Gastroesophageal sphincter (tissue), 4 donors: ENCODE measurements around the gene NRAP. TPM values are rescaled to one million over a fixed set of nuclear protein-coding genes. Genes with fewer than 3 reads are reported as not detected.

Source experiments
- ATAC-seq: fragments of 150-250 bp; one replicate; pipeline ENCODE4 v1.9.1; 2016; ENCODE audit warnings: mild to moderate bottlenecking, moderate library complexity
- H3K27ac ChIP-seq, 4 donors: fragments of 200-600 bp; sonication (generic) in 3 of 4; 1 replicate in 3 of 4; 2 replicates in 1 of 4; pipeline ENCODE4 v1.5.1; 2016 to 2019
- H3K27me3 ChIP-seq: fragments of 200-600 bp; sonication (generic); one replicate; pipeline ENCODE4 v1.5.1; 2019
- H3K36me3 ChIP-seq, 2 donors: fragments of 200-600 bp; sonication (generic); one replicate each; pipeline ENCODE4 v1.5.1; 2019; ENCODE audit warnings: control low read depth in 1 of 2
- H3K4me1 ChIP-seq, 3 donors: fragments of 200-600 bp; sonication (generic); 1 replicate in 2 of 3; 2 replicates in 1 of 3; pipeline ENCODE4 v1.5.1; 2016 to 2019; ENCODE audit warnings: control low read depth in 2 of 3
- H3K4me3 ChIP-seq, 2 donors: fragments of 200-600 bp; sonication (generic); one replicate each; pipeline ENCODE4 v1.5.1; 2019; ENCODE audit warnings: mild to moderate bottlenecking in 1 of 2, moderate library complexity in 1 of 2
- H3K9me3 ChIP-seq, 3 donors: fragments of 200-600 bp; sonication (generic); one replicate each; pipeline ENCODE4 v1.5.1; 2017 to 2019; ENCODE audit warnings: control low read depth in 2 of 3
- EP300 ChIP-seq: sonication (generic); formaldehyde crosslinking; IDR thresholded peaks from one replicate; pipeline ENCODE4 v1.6.1; 2017; ENCODE audit warnings: antibody characterized with exemption, mild to moderate bottlenecking
- POLR2A ChIP-seq, 2 donors: fragments of 450-650 bp; IDR thresholded peaks; one replicate each; pipeline ENCODE4 v1.6.1; 2017; ENCODE audit warnings: antibody characterized with exemption in 2 of 2, mild to moderate bottlenecking in 2 of 2, moderate library complexity in 1 of 2
- POLR2AphosphoS5 ChIP-seq: sonication (generic); formaldehyde crosslinking; IDR thresholded peaks from one replicate; pipeline ENCODE4 v1.6.1; 2017; ENCODE audit warnings: antibody characterized with exemption
- WGBS, 2 donors: methylation state at CpG; one replicate each; pipeline ENCODE4 v1.1.5; 2018; ENCODE audit warnings: low coverage in 1 of 2; 5-methylcytosine and 5-hydroxymethylcytosine counted together
- total RNA-seq, 4 donors: library from RNA; depleted of rRNA; stranded (reverse); fragments of >200 nt; gene quantifications; one replicate each; pipeline ENCODE4 v1.1.0, GENCODE V29; 2016
- TF ChIP-seq, protein P1 (sequence below), 4 experiments: fragments of 200-600 bp in 2 of 4; fragments of 450-650 bp in 2 of 4; sonication (generic) in 1 of 4; IDR thresholded peaks; one replicate each; pipeline ENCODE4 v1.5.1; 2017 to 2019; ENCODE audit warnings: antibody characterized with exemption in 4 of 4, mild to moderate bottlenecking in 2 of 4, moderate library complexity in 2 of 4

NRAP gene
- total RNA-seq, 4 donors from 2014 or later: under 0.01 TPM; not detected in 3

DNA sequence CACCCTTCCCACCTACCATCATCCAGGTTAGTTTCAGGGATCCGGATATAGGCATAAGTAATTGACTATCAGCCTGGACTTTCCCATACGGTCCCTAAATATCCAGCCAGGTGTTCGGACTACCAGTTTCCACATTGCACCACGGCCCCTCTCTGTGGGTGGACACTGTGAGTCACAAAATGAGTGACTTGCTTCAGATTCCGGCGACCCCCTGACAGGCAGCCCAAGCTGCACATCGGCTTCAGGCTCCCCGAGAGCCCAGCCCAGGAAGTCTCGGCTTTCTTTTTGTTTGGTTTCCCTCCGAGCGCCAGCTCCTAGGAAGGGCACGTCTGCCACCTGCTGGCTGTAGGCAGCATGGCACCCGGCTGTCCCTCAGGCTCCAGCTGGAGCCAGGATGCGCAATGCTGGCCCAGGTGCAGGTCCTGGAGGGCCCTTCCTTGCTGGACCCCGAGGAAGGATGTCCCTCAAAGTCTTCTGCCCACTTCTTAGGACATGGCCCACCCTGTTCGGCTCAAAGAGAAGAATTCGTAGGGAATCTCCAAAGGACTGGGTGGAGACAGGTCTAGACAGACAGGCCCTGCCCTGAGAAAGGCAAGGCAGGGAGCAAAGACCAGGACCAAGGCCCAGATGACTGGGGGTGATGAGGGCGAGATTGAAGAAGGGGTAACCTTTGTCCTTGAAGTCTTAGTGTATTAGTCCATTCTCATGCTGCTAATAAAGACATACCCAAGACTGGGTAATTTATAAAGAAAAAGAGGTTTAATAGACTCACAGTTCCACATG is 100.3 kb downstream of the NRAP start:
- no peak for TF ChIP-seq EP300
- TF ChIP-seq, protein P1, sequence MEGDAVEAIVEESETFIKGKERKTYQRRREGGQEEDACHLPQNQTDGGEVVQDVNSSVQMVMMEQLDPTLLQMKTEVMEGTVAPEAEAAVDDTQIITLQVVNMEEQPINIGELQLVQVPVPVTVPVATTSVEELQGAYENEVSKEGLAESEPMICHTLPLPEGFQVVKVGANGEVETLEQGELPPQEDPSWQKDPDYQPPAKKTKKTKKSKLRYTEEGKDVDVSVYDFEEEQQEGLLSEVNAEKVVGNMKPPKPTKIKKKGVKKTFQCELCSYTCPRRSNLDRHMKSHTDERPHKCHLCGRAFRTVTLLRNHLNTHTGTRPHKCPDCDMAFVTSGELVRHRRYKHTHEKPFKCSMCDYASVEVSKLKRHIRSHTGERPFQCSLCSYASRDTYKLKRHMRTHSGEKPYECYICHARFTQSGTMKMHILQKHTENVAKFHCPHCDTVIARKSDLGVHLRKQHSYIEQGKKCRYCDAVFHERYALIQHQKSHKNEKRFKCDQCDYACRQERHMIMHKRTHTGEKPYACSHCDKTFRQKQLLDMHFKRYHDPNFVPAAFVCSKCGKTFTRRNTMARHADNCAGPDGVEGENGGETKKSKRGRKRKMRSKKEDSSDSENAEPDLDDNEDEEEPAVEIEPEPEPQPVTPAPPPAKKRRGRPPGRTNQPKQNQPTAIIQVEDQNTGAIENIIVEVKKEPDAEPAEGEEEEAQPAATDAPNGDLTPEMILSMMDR (IDR thresholded peaks at IDR 0.05): peak; percentile 89 to 99 (median 98)
- Histone ChIP-seq H3K4me1 (peaks cover 0 to 4% (median 0%) of the 10 kb centered on the region in 3 donors), H3K36me3 (no peaks in the 10 kb centered on the region), H3K27ac (no peak overlapping the region), H3K4me3 (peak overlapping the region; percentile 44 to 50), H3K9me3 (no peaks in the 10 kb centered on the region), H3K27me3 (peaks cover 12% of the 10 kb centered on the region)
- ATAC-seq: peak; percentile 81
- 12 to 19% methylated on average over 3 to 5 of the region's 18 CpGs for WGBS, 2 donors

DNA sequence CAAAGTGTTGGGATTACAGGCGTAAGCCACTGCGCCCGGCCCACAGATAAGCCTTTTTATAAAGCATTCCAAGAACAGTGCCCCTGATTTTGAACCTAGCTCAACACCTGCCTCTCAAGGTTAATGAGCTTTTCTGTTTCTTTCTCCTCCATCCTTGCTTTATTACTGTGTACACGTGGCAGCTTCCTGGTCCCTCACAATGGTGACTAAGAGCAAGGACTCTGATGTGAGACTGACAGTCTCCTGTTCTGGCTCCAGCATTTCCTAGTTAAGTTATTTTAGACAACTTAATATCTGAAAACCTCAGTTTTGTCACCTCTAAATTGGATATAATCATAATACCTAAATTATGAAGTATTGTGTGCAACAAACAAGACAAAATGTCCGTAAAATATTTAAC is 101.1 kb downstream of the NRAP start:
- 75 to 95% methylated on average over 2 to 5 of the region's 5 CpGs for WGBS, 2 donors
- no peak overlapping the region for H3K4me3 ChIP-seq
- peaks cover 0 to 9% (median 0%) of the 10 kb centered on the region in 3 donors for H3K4me1 ChIP-seq
- TF ChIP-seq EP300 (no peak), POLR2A (IDR thresholded peaks at IDR 0.05) (no peak), POLR2AphosphoS5 (no peak)
- TF ChIP-seq, protein P1 (IDR thresholded peaks at IDR 0.05): no peak
- ATAC-seq: no peak
- H3K27ac ChIP-seq: no peak overlapping the region
- no peaks in the 10 kb centered on the region for H3K9me3 ChIP-seq
- H3K27me3 ChIP-seq: peaks cover 17% of the 10 kb centered on the region
- no peaks in the 10 kb centered on the region for H3K36me3 ChIP-seq

- H3K4me3 ChIP-seq: no peak overlapping the region
- 49 to 60% methylated on average over 1 to 6 of the region's 6 CpGs for WGBS, 2 donors
- ATAC-seq: no peak
- H3K27me3 ChIP-seq: peaks cover 17% of the 10 kb centered on the region
- no peaks in the 10 kb centered on the region for H3K36me3 ChIP-seq
- peaks cover 0 to 15% (median 0%) of the 10 kb centered on the region in 3 donors for H3K4me1 ChIP-seq
- peak overlapping the region in 1 of 4 donors; percentile 34 for H3K27ac ChIP-seq
- no peaks in the 10 kb centered on the region for H3K9me3 ChIP-seq
- TF ChIP-seq POLR2AphosphoS5 (peak; percentile 39), EP300 (no peak)
These were observed 101.8 kb downstream of the NRAP start for GRCh38 chr10:113562069-113562468.

DNA sequence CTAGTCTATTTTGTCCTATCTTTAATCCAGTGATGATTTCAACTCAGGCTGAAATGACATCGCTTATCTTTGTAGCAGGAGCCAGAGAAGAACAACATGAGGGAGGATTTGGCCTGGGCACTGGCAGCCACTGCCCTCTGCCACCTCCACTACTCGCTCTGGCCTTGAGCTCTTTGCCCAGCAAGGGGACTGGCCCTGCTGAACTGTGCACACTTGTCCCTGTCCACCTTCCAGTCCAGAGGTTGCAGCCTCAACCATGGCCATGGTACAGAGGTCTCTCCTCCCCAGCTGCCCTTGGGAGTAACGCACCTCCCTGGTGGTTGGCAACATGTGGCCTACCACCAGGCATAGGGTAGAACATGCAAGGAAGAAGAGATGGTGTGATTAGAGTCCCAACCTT is 102.6 kb downstream of the NRAP start:
- H3K4me1 ChIP-seq: peaks cover 0 to 18% (median 0%) of the 10 kb centered on the region in 3 donors
- H3K27me3 ChIP-seq: peaks cover 19% of the 10 kb centered on the region
- 85% methylated on average over 2 of the region's 3 CpGs; no CpG with 5 or more reads in 1 of the 2 donors for WGBS, 2 donors
- H3K9me3 ChIP-seq: no peaks in the 10 kb centered on the region
- TF ChIP-seq, protein P1 (IDR thresholded peaks at IDR 0.05): no peak
- TF ChIP-seq POLR2A (IDR thresholded peaks at IDR 0.05): no peak
- no peaks in the 10 kb centered on the region for H3K36me3 ChIP-seq
- ATAC-seq: no peak
- no peak overlapping the region for H3K4me3 ChIP-seq
- peak overlapping the region in 1 of 4 donors; percentile 34 for H3K27ac ChIP-seq

DNA sequence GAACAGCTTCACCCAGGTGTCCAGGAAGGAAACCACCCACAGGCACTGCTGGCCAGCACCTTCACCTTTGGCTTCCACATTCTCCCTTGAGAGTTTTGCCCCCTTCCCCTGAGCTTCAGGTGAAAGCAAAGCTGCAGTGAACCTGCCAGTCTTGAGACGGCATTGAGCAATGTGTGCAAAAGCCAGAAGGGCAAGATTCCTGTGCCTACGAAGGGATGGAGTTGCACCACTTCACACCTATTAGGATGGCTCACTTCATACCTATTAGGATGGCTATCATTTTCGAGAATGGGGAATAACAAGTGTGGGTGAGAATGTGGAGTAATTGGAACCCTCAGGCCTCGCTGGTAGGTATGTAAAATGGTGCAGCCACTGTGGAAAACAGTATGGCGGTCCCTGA is 103.8 kb downstream of the NRAP start:
- no peaks in the 10 kb centered on the region for H3K9me3 ChIP-seq
- TF ChIP-seq POLR2AphosphoS5: no peak
- H3K27me3 ChIP-seq: peaks cover 23% of the 10 kb centered on the region
- ATAC-seq: no peak
- peaks cover 0 to 18% (median 0%) of the 10 kb centered on the region in 3 donors for H3K4me1 ChIP-seq
- no peak overlapping the region for H3K27ac ChIP-seq
- 94 to 100% methylated on average over 1 to 4 of the region's 5 CpGs for WGBS, 2 donors
- no peaks in the 10 kb centered on the region for H3K36me3 ChIP-seq
- no peak overlapping the region for H3K4me3 ChIP-seq

DNA sequence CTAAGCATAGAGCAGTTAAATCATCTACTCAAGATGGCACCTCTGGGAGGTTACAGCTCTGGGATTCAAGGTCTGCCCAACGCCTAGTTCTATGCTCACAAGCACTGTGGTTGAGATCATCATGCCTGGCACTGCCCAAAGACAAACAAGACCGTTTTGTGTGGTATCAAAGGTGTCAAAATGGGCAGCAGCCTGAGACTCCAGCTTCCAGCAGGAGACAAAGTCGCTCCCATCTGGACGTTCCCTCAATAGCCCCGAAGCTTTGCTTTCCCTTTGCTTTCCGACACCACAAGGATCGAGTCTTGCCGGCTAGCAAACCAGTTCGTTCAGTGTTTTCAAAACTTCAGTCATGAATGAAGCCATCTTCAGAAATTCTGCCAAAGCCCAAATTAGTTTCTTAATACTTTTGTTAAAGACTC is 105.9 kb downstream of the NRAP start:
- Histone ChIP-seq H3K27me3 (peaks cover 26% of the 10 kb centered on the region), H3K36me3 (no peaks in the 10 kb centered on the region), H3K27ac (no peak overlapping the region), H3K4me1 (peaks cover 0 to 15% (median 0%) of the 10 kb centered on the region in 3 donors), H3K4me3 (no peak overlapping the region), H3K9me3 (no peaks in the 10 kb centered on the region)
- ATAC-seq: no peak
- WGBS, 2 donors: 33 to 36% methylated on average over 7 to 9 of the region's 9 CpGs
- TF ChIP-seq, protein P1 (IDR thresholded peaks at IDR 0.05): no peak
- TF ChIP-seq POLR2AphosphoS5: no peak
- TF ChIP-seq EP300: no peak
- TF ChIP-seq POLR2A (IDR thresholded peaks at IDR 0.05): no peak
